Measurements from ENCODE around the gene MTSS2.

DNA sequence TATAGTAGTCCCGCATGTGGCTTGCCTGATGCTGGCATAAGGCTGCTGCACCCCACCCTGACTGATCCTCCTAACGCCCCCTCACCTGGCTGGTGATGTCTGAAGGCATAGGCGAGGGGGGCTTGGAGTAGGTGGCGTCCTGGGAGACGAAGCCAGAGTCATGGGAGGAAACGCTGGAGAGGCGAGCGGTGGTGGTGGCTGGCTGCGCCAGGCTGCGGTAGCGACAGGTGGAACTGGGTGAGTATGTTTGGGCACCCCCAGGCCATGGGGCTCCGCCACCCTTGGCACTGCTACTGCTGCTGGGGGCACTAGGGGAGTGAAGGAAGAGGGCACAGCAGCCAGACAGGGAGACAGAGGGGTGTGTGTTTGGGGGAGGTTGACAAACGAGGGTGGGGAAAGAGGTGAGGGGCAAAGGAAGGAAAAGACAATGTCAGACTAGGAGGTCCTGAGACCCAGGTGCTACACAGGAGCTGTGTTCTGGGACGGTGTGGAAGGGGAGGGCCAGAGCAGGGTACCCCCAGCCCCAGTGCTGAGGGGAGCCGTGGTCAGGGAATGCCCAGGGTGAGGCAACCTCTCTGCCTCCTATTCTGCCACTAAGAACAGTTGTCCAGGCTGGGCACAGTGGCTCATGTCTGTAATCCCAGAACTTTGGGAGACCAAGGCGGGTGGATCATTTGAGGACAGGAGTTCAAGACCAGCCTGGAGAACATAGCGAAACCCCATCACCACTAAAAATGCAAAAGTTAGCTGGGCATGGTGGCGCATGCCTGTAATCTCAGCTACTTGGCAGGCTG lies 11.4 kb downstream of the MTSS2 start:
- TF ChIP-seq POLR2AphosphoS5 (IDR thresholded peaks at IDR 0.05; ENCODE audit: low read depth) = no peak
- TF ChIP-seq, protein P1, sequence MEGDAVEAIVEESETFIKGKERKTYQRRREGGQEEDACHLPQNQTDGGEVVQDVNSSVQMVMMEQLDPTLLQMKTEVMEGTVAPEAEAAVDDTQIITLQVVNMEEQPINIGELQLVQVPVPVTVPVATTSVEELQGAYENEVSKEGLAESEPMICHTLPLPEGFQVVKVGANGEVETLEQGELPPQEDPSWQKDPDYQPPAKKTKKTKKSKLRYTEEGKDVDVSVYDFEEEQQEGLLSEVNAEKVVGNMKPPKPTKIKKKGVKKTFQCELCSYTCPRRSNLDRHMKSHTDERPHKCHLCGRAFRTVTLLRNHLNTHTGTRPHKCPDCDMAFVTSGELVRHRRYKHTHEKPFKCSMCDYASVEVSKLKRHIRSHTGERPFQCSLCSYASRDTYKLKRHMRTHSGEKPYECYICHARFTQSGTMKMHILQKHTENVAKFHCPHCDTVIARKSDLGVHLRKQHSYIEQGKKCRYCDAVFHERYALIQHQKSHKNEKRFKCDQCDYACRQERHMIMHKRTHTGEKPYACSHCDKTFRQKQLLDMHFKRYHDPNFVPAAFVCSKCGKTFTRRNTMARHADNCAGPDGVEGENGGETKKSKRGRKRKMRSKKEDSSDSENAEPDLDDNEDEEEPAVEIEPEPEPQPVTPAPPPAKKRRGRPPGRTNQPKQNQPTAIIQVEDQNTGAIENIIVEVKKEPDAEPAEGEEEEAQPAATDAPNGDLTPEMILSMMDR (conservative IDR thresholded peaks at IDR 0.05; ENCODE audit: low read depth in 2 of 2) = no peak
- TF ChIP-seq EZH2 (IDR thresholded peaks at IDR 0.05; ENCODE audit: low read depth, unreplicated experiment) = no peak
- TF ChIP-seq, protein P2, sequence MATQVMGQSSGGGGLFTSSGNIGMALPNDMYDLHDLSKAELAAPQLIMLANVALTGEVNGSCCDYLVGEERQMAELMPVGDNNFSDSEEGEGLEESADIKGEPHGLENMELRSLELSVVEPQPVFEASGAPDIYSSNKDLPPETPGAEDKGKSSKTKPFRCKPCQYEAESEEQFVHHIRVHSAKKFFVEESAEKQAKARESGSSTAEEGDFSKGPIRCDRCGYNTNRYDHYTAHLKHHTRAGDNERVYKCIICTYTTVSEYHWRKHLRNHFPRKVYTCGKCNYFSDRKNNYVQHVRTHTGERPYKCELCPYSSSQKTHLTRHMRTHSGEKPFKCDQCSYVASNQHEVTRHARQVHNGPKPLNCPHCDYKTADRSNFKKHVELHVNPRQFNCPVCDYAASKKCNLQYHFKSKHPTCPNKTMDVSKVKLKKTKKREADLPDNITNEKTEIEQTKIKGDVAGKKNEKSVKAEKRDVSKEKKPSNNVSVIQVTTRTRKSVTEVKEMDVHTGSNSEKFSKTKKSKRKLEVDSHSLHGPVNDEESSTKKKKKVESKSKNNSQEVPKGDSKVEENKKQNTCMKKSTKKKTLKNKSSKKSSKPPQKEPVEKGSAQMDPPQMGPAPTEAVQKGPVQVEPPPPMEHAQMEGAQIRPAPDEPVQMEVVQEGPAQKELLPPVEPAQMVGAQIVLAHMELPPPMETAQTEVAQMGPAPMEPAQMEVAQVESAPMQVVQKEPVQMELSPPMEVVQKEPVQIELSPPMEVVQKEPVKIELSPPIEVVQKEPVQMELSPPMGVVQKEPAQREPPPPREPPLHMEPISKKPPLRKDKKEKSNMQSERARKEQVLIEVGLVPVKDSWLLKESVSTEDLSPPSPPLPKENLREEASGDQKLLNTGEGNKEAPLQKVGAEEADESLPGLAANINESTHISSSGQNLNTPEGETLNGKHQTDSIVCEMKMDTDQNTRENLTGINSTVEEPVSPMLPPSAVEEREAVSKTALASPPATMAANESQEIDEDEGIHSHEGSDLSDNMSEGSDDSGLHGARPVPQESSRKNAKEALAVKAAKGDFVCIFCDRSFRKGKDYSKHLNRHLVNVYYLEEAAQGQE (IDR thresholded peaks at IDR 0.05; ENCODE audit: unreplicated experiment) = no peak
- no peak for TF ChIP-seq EZH2phosphoT487 (IDR thresholded peaks at IDR 0.05; ENCODE audit: unreplicated experiment)
- TF ChIP-seq CREB1 (CRISPR knock-in tag; IDR thresholded peaks at IDR 0.05; ENCODE audit: low read depth) = no peak
- no peak for TF ChIP-seq ZNF331 (CRISPR knock-in tag; IDR thresholded peaks at IDR 0.05; ENCODE audit: low read depth)
- TF ChIP-seq JUNB (IDR thresholded peaks at IDR 0.05; ENCODE audit: unreplicated experiment) = no peak
- TF ChIP-seq, protein P3, sequence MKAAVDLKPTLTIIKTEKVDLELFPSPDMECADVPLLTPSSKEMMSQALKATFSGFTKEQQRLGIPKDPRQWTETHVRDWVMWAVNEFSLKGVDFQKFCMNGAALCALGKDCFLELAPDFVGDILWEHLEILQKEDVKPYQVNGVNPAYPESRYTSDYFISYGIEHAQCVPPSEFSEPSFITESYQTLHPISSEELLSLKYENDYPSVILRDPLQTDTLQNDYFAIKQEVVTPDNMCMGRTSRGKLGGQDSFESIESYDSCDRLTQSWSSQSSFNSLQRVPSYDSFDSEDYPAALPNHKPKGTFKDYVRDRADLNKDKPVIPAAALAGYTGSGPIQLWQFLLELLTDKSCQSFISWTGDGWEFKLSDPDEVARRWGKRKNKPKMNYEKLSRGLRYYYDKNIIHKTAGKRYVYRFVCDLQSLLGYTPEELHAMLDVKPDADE (IDR thresholded peaks at IDR 0.05) = no peak
- TF ChIP-seq, protein P4, sequence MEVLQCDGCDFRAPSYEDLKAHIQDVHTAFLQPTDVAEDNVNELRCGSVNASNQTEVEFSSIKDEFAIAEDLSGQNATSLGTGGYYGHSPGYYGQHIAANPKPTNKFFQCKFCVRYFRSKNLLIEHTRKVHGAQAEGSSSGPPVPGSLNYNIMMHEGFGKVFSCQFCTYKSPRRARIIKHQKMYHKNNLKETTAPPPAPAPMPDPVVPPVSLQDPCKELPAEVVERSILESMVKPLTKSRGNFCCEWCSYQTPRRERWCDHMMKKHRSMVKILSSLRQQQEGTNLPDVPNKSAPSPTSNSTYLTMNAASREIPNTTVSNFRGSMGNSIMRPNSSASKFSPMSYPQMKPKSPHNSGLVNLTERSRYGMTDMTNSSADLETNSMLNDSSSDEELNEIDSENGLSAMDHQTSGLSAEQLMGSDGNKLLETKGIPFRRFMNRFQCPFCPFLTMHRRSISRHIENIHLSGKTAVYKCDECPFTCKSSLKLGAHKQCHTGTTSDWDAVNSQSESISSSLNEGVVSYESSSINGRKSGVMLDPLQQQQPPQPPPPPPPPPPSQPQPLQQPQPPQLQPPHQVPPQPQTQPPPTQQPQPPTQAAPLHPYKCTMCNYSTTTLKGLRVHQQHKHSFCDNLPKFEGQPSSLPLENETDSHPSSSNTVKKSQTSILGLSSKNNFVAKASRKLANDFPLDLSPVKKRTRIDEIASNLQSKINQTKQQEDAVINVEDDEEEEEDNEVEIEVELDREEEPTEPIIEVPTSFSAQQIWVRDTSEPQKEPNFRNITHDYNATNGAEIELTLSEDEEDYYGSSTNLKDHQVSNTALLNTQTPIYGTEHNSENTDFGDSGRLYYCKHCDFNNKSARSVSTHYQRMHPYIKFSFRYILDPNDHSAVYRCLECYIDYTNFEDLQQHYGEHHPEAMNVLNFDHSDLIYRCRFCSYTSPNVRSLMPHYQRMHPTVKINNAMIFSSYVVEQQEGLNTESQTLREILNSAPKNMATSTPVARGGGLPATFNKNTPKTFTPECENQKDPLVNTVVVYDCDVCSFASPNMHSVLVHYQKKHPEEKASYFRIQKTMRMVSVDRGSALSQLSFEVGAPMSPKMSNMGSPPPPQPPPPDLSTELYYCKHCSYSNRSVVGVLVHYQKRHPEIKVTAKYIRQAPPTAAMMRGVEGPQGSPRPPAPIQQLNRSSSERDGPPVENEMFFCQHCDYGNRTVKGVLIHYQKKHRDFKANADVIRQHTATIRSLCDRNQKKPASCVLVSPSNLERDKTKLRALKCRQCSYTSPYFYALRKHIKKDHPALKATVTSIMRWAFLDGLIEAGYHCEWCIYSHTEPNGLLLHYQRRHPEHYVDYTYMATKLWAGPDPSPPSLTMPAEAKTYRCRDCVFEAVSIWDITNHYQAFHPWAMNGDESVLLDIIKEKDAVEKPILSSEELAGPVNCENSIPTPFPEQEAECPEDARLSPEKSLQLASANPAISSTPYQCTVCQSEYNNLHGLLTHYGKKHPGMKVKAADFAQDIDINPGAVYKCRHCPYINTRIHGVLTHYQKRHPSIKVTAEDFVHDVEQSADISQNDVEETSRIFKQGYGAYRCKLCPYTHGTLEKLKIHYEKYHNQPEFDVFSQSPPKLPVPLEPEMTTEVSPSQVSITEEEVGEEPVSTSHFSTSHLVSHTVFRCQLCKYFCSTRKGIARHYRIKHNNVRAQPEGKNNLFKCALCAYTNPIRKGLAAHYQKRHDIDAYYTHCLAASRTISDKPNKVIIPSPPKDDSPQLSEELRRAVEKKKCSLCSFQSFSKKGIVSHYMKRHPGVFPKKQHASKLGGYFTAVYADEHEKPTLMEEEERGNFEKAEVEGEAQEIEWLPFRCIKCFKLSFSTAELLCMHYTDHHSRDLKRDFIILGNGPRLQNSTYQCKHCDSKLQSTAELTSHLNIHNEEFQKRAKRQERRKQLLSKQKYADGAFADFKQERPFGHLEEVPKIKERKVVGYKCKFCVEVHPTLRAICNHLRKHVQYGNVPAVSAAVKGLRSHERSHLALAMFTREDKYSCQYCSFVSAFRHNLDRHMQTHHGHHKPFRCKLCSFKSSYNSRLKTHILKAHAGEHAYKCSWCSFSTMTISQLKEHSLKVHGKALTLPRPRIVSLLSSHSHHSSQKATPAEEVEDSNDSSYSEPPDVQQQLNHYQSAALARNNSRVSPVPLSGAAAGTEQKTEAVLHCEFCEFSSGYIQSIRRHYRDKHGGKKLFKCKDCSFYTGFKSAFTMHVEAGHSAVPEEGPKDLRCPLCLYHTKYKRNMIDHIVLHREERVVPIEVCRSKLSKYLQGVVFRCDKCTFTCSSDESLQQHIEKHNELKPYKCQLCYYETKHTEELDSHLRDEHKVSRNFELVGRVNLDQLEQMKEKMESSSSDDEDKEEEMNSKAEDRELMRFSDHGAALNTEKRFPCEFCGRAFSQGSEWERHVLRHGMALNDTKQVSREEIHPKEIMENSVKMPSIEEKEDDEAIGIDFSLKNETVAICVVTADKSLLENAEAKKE (CRISPR knock-in tag; IDR thresholded peaks at IDR 0.05) = no peak
- TF ChIP-seq ZNF114 (CRISPR knock-in tag; IDR thresholded peaks at IDR 0.05) = no peak
- no peak for TF ChIP-seq NANOG (IDR thresholded peaks at IDR 0.05; ENCODE audit: borderline replicate concordance)
- TF ChIP-seq STAT1 (IDR thresholded peaks at IDR 0.05; ENCODE audit: unreplicated experiment) = no peak

All from GM23338 (cell line).